CD14-positive monocyte (primary cell): ENCODE data around the gene SSTR4. TPM values are rescaled to one million over a fixed set of nuclear protein-coding genes. Genes with fewer than 3 reads are reported as not detected.
A peak's percentile ranks its signal among the peaks of the same experiment; 100 is the strongest.

Experiments
- DNase-seq, 3 donors: peaks; one replicate each; pipeline ENCODE4 v3.0.0-alpha.2; 2011 to 2022
- H2AFZ ChIP-seq: 2 replicates; pipeline ENCODE4 v1.6.0; 2012; ENCODE audit warnings: mild to moderate bottlenecking, low read depth, low read length, inconsistent platforms; ENCODE audit not compliant: insufficient read depth, poor library complexity, severe bottlenecking
- H3K27ac ChIP-seq, 2 donors: 1 replicate in 1 of 2; 2 replicates in 1 of 2; pipeline ENCODE4 v1.5.1; 2012 to 2013; ENCODE audit warnings: low read length in 2 of 2, control low read depth in 1 of 2, inconsistent platforms in 1 of 2, low read depth in 1 of 2, mild to moderate bottlenecking in 1 of 2
- H3K27me3 ChIP-seq, 2 donors: one replicate each; pipeline versions ENCODE4 v1.6.0 to v1.6.1; 2011 to 2013; ENCODE audit warnings: low read length in 2 of 2; ENCODE audit not compliant: control insufficient read depth in 2 of 2, insufficient read depth in 2 of 2
- H3K36me3 ChIP-seq, 2 donors: replicated peaks in 1 of 2; 1 replicate in 1 of 2; 2 replicates in 1 of 2; pipeline versions ENCODE4 v1.5.1 to v1.6.1; 2012 to 2013; ENCODE audit warnings: low read length in 2 of 2, control low read depth in 1 of 2, inconsistent platforms in 1 of 2, mild to moderate bottlenecking in 1 of 2; ENCODE audit not compliant: insufficient read depth in 2 of 2, control insufficient read depth in 1 of 2
- H3K4me1 ChIP-seq, 2 donors: 1 replicate in 1 of 2; 2 replicates in 1 of 2; pipeline versions ENCODE4 v1.5.1 to v1.6.1; 2012 to 2013; ENCODE audit warnings: low read length in 2 of 2, control low read depth in 1 of 2, inconsistent platforms in 1 of 2, mild to moderate bottlenecking in 1 of 2, moderate library complexity in 1 of 2; ENCODE audit not compliant: insufficient read depth in 2 of 2, control insufficient read depth in 1 of 2
- H3K4me2 ChIP-seq: replicated peaks from 2 replicates; pipeline ENCODE3; 2012; ENCODE audit warnings: low read length, moderate library complexity, mild to moderate bottlenecking; ENCODE audit not compliant: poor library complexity, severe bottlenecking; ENCODE audit errors: extremely low read depth
- H3K4me3 ChIP-seq, 3 experiments: fragments of 200-600 bp in 1 of 3; sonication (generic) in 1 of 3; replicated peaks in 1 of 3; 1 replicate in 2 of 3; 2 replicates in 1 of 3; pipeline ENCODE4 v1.5.1; 2011 to 2013; ENCODE audit warnings: low read length in 3 of 3, mild to moderate bottlenecking in 3 of 3, control low read depth in 2 of 3, low read depth in 2 of 3, inconsistent platforms in 1 of 3, moderate library complexity in 1 of 3
- H3K79me2 ChIP-seq: 2 replicates; pipeline ENCODE4 v1.6.0; 2012; ENCODE audit warnings: mild to moderate bottlenecking, control low read depth, inconsistent platforms, low read length, moderate library complexity; ENCODE audit not compliant: insufficient read depth
- H3K9ac ChIP-seq: 2 replicates; pipeline ENCODE4 v1.6.0; 2017; ENCODE audit warnings: low read length, mild to moderate bottlenecking; ENCODE audit not compliant: insufficient read depth, poor library complexity, severe bottlenecking
- H3K9me3 ChIP-seq, 2 donors: replicated peaks in 1 of 2; 1 replicate in 1 of 2; 2 replicates in 1 of 2; pipeline versions ENCODE4 v1.5.1 to v1.6.1; 2012 to 2013; ENCODE audit warnings: low read length in 2 of 2, control low read depth in 1 of 2; ENCODE audit not compliant: control insufficient read depth in 1 of 2, insufficient read depth in 1 of 2
- H4K20me1 ChIP-seq: 2 replicates; pipeline ENCODE4 v1.6.0; 2012; ENCODE audit warnings: mild to moderate bottlenecking, low read length, control low read depth, moderate library complexity; ENCODE audit not compliant: insufficient read depth
- H3K27ac Mint-ChIP-seq, 7 donors: one replicate each; pipeline ENCODE4 v1.8.0; 2020; ENCODE audit warnings: mild to moderate bottlenecking in 7 of 7, mixed read lengths in 7 of 7, moderate library complexity in 6 of 7, inconsistent platforms in 2 of 7
- H3K27me3 Mint-ChIP-seq, 3 donors: one replicate each; pipeline ENCODE4 v1.8.0; 2021 to 2022; ENCODE audit warnings: low read depth in 3 of 3, mild to moderate bottlenecking in 3 of 3, mixed read lengths in 3 of 3, moderate library complexity in 3 of 3, inconsistent platforms in 1 of 3
- H3K36me3 Mint-ChIP-seq, 2 donors: one replicate each; pipeline ENCODE4 v1.8.0; 2020; ENCODE audit warnings: mixed read lengths in 2 of 2, inconsistent platforms in 1 of 2, mild to moderate bottlenecking in 1 of 2
- H3K4me1 Mint-ChIP-seq: one replicate; pipeline ENCODE4 v1.8.0; 2020; ENCODE audit warnings: mild to moderate bottlenecking, mixed read lengths
- H3K4me3 Mint-ChIP-seq, 2 donors: one replicate each; pipeline ENCODE4 v1.8.0; 2020; ENCODE audit warnings: mild to moderate bottlenecking in 2 of 2, mixed read lengths in 2 of 2, moderate library complexity in 1 of 2
- H3K9me3 Mint-ChIP-seq, 7 donors: one replicate each; pipeline ENCODE4 v1.8.0; 2020 to 2022; ENCODE audit warnings: mixed read lengths in 7 of 7, mild to moderate bottlenecking in 6 of 7, moderate library complexity in 6 of 7, inconsistent platforms in 2 of 7
- CTCF ChIP-seq: fragments of 200-600 bp; IDR thresholded peaks from one replicate; pipeline ENCODE4 v1.8.0; 2022; ENCODE audit warnings: antibody characterized with exemption, mild to moderate bottlenecking
- WGBS: methylation state at CpG from one replicate; pipeline ENCODE4 v1.1.5; 2013; ENCODE audit warnings: missing lambda C conversion rate; ENCODE audit not compliant: insufficient coverage; 5-methylcytosine and 5-hydroxymethylcytosine counted together
- intact Hi-C, 2 donors: fragments of 100-400 bp; cut with micrococcal nuclease; formaldehyde crosslinking; loops; one replicate each; pipeline versions ENCODE4 v1.15.0 to v1.15.1; 2023
- polyA plus RNA-seq, 3 donors: library from polyadenylated mRNA; depleted of rRNA in 1 of 3; unstranded in 2 of 3; stranded (reverse) in 1 of 3; fragments of 300-500 nt in 2 of 3; fragments of >200 nt in 1 of 3; fragmentation: Illumina TruSeq in 2 of 3; gene quantifications; 1 replicate in 2 of 3; 2 replicates in 1 of 3; pipeline ENCODE4 v1.2.3, GENCODE V29; 2012 to 2021

The SSTR4 gene
- polyA plus RNA-seq, 3 donors, result not detected

- H3K9me3 ChIP-seq, result peaks cover 4 to 5% of the 10 kb centered on the region in 2 donors
- no peak for TF ChIP-seq CTCF
- H3K4me2 ChIP-seq, result no peak overlapping the region
- Mint-ChIP-seq H3K36me3 (peaks cover 0 to 2% of the 10 kb centered on the region in 2 donors), H3K9me3 (peaks cover 5 to 11% (median 8%) of the 10 kb centered on the region in 7 donors), H3K27me3 (peaks cover 0 to 1% (median 0%) of the 10 kb centered on the region in 3 donors), H3K4me3 (no peak overlapping the region), H3K4me1 (peaks cover 44% of the 10 kb centered on the region), H3K27ac (no peak overlapping the region)
- no peak overlapping the region for H3K4me3 ChIP-seq
- H3K4me1 ChIP-seq, result peaks cover 35 to 40% of the 10 kb centered on the region in 2 donors
- H4K20me1 ChIP-seq, result no peaks in the 10 kb centered on the region
- no peak overlapping the region for H3K27ac ChIP-seq
- no peaks in the 10 kb centered on the region for H3K36me3 ChIP-seq
- WGBS, result no CpG with 5 or more reads among the region's 5 CpGs
- no peak for DNase-seq
- H3K9ac ChIP-seq, result no peak overlapping the region
- no peaks in the 10 kb centered on the region for H3K27me3 ChIP-seq
- no peak overlapping the region for H2AFZ ChIP-seq
- intact Hi-C loops, result no loop called here
- H3K79me2 ChIP-seq, result no peaks in the 10 kb centered on the region
These were observed 26.1 kb downstream of the SSTR4 start for GRCh38 chr20:23061262-23061661.

- Histone ChIP-seq H3K4me1 (peaks cover 35 to 40% of the 10 kb centered on the region in 2 donors), H3K4me2 (no peak overlapping the region), H3K27me3 (no peaks in the 10 kb centered on the region), H2AFZ (no peak overlapping the region), H3K9ac (no peak overlapping the region), H3K4me3 (no peak overlapping the region), H3K27ac (no peak overlapping the region), H3K36me3 (no peaks in the 10 kb centered on the region), H3K9me3 (peaks cover 1 to 4% of the 10 kb centered on the region in 2 donors), H3K79me2 (no peaks in the 10 kb centered on the region), H4K20me1 (no peaks in the 10 kb centered on the region)
- Mint-ChIP-seq H3K9me3 (peaks cover 0 to 5% (median 5%) of the 10 kb centered on the region in 7 donors), H3K4me1 (peaks cover 44% of the 10 kb centered on the region), H3K27ac (peak overlapping the region in 2 of 7 donors; percentile 28 to 30), H3K27me3 (peaks cover 0 to 1% (median 0%) of the 10 kb centered on the region in 3 donors), H3K36me3 (peaks cover 0 to 2% of the 10 kb centered on the region in 2 donors), H3K4me3 (no peak overlapping the region)
- WGBS, result 39% methylated on average over 5 of the region's 8 CpGs
- DNase-seq, result peak; percentile 61 to 78 (median 72)
- TF ChIP-seq CTCF, result peak; percentile 59
- intact Hi-C loops, result no loop called here
These were observed 26.8 kb downstream of the SSTR4 start for GRCh38 chr20:23061734-23062561.
